GM12892 (cell line): Measurements from ENCODE around the gene GNPTAB.

Experiments
- POLR2A ChIP-seq: IDR thresholded peaks from 2 replicates; pipeline ENCODE4 v1.6.1; 2011; ENCODE audit warnings: low read depth, low read length, control low read depth
- POLR2AphosphoS5 ChIP-seq: IDR thresholded peaks from 2 replicates; pipeline ENCODE4 v1.6.1; 2011; ENCODE audit warnings: low read depth, low read length, control low read depth
- TAF1 ChIP-seq: IDR thresholded peaks from 2 replicates; pipeline ENCODE4 v1.6.1; 2011; ENCODE audit warnings: low read depth, mild to moderate bottlenecking, control low read depth, low read length, borderline replicate concordance

DNA sequence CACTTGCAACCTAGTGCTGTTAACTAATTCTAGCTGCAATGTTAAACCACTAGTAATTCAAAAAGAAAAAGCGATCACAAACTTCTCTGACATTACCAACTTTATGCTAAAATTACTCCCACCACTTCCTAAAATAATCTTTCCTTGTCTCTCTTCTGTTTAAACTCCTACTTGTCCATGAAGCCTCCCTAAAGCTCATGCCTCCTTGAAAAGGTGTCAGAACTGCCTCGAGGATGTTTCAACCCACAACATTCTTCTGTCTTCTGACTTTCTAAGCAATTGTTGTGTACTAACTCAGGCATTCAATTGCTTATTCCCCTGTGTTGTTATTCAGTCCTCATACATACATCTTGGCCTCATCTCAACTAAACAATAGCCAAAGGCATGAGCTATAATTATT is 5.9 kb downstream of the GNPTAB start:
- TF ChIP-seq POLR2AphosphoS5 (no peak), POLR2A (no peak), TAF1 (no peak)
